ENCODE measurements around the gene HLTF.
"Not testable (repeated sequence)": the region's sequence is repeated elsewhere in the genome, so short reads cannot be mapped to it uniquely, and the experiment has no call there.

GRCh38 chr3:149097987-149098386, 11.7 kb upstream of the HLTF start:
- not testable (repeated sequence) for TF ChIP-seq CTCF, POLR2A (IDR thresholded peaks at IDR 0.05)

Data from heart left ventricle (tissue), 13 donors.